Middle frontal gyrus (tissue), 1 donor: Measurements from ENCODE around the gene TRAPPC2L.
A peak's percentile ranks its signal among the peaks of the same experiment; 100 is the strongest.

Source experiments
- DNase-seq: peaks from one replicate; pipeline ENCODE4 v3.0.0-alpha.2; 2015; ENCODE audit warnings: low spot score; ENCODE audit errors: extremely low spot score

The TRAPPC2L gene

DNA sequence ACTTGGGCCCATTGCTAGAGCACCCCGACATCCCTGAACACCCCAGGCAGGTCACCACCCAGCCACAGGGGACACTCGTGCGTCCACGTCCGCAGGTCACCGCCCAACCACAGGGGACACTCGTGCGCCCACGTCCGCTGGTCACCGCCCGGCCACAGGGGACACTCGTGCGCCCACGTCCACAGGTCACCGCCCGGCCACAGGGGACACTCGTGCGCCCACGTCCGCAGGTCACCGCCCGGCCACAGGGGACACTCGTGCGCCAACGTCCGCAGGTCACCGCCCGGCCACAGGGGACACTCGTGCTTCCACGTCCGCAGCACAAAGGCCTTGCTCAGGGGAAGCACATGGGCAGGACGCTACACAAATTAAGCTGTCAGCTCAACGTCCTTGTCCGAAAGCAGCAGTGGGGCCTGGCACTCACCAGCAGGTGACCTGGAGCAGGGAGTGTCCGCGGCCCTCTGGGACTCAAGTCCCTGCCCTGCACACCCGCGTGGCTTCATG is 17.8 kb upstream of the TRAPPC2L start:
- DNase-seq: no peak

DNA sequence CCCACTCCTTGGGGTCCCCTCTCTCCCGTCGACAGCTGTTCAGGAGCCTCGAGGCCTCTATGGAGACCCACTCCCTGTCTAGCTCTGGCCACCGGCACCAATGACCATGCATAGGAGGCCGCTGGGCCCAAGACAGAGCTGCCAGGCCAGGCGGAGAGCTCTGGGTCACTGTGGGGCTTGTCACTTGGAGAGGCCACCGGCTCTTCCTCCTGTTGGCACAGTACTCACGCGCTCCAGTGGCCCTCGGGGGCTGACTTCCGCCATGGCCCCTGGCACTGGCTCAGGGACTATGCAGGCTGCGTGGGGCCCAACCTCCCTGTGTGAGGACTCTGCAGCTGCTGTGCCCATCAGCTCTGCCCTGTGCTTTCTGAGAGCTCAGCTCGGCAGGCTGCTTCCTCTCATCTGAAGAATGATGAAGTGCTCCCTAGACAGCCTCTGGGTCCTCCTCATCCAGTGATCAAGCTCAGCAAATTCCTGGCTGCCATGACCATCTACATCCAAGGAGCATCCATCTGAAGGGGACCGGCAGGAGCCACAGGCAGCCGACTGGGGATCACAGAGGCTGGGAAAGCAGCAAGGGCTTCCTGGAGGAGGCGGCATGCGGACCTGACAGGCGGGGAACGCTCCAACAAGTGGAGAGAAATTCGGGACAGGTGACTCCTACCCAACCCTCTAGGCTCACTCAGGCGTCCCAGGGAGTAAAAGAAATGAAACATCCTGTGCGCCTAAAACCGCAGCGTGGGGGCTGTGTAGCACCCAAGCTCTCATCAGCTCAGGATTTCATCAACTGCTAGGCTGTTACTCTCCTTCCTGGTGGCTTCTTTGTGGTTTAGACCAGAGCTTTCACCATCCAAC is 17.0 kb upstream of the TRAPPC2L start:
- DNase-seq: no peak

DNA sequence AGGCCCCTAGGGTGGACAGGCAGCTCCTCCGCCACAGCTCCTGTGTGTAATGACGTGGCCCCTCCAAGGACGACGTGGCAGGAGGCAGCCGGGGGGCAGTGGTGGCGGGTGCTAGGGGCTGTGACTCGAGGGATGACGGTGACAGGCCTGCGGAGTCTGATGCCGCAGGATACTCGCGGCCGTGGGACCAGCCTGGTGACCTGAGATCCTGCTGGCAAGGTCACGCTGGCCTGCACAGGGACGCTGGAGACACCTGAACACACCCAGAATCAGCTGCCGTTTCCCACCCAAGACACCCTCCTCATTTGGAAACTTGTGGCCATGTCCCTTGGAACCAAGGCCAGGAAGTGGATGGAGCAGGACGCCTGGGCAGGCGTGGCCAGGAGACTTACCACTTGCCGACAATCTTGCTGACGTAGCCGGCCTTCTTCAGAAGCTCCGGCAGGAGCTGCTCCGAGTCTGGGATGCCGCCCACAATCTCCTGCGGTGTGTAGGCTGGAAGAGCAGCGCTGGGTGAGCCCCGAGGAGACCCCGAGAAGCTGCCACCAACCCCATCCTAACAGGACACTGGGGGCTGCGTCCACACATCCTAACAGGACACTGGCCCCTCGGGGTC is 16.2 kb upstream of the TRAPPC2L start:
- DNase-seq: no peak

DNA sequence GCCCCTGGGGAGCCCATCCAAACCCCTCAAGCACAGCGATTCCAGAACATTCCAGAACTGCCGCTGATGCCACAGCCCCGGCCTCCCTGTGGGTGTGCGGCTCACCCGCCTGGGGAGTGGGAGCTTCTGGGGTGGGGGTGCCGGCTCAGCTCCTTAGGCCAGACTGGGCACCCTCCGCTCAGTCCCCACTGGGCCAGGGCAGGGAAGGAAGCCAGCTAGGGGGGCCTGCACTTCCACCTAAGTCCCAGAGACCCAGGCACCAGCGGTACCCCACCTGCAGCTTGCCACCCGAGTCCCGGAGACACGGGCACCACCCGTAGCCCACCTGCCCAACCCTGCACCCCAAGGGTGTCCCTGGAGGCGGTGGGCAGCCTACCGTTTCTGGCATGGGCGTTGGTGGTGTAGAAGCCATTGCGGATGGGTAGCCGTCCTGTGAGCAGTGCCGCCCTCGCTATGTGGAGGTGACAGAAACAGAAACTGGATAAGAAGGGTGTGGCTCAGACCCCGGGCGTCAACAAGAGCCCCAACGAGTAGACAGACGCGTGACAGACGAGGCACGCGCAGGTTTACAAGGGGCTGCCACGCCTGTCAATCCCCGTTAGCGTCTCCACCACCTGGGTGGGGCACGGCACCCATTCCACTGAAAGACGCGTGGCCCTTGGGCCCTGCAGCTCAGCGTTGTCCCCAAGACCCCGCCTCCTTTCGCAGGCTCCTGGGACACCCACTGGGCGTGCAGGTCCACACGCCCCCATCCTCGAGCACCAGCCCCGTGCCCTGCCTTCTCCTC is 15.2 kb upstream of the TRAPPC2L start:
- no peak for DNase-seq

DNA sequence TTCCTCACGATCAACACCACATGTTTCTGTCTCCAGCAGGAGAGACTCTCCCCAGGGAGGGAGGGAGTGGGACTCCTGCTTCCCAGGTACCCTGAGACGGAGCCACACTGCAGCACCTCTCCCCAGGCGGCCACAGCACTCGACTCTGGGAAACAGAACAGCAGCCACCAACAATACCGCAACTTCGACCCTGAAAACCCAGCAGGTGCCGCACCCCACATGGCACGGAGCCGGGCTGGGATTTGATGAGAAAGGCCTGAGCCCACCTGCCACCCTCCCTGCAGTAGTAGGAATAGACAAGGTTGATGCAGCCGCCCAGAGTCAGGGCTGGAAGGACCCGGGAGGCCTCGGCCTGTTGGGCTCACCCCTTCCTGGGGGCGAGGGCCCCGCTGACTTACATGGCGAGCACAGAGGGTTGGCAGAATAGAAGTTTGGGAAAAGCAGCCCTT is 14.6 kb upstream of the TRAPPC2L start:
- DNase-seq: no peak

DNA sequence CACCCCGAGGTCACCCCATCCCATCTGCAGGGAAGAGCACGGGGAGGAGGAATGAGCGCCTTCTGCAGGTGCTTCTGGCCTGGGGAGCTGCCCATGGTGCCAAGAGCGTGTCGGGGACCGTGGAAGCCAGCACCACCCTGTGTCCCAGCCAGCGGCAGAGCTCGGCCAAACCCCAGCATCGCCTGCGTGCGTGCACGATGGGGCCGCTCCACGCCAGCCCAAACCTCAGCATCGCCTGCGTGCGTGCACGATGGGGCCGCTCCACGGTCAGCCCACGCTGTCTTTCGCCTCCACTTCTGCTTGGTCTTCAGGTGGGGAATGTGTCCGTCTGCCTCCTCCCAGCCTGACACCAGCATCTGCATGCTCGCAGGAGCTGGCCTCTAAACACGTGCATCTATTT is 14.1 kb upstream of the TRAPPC2L start:
- DNase-seq: no peak

DNA sequence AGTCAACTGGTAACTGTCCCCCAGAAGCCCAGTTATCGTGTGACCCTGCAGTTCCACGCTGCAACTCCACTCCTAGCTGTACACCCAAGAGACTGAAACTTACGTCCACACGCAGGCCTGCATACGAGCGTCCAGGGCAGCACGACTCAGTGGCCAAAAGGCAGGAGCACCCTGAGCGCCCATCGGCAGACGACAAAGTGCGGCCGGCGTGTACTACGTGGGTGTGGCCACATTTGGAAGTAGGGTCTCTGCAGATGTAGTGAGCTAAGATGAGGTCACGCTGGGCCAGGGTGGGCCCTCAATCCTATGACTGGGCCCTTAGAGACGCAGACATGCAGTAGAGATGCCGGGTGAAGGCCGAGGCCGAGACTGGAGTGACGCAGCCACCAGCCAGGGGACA is 13.7 kb upstream of the TRAPPC2L start:
- no peak for DNase-seq

DNA sequence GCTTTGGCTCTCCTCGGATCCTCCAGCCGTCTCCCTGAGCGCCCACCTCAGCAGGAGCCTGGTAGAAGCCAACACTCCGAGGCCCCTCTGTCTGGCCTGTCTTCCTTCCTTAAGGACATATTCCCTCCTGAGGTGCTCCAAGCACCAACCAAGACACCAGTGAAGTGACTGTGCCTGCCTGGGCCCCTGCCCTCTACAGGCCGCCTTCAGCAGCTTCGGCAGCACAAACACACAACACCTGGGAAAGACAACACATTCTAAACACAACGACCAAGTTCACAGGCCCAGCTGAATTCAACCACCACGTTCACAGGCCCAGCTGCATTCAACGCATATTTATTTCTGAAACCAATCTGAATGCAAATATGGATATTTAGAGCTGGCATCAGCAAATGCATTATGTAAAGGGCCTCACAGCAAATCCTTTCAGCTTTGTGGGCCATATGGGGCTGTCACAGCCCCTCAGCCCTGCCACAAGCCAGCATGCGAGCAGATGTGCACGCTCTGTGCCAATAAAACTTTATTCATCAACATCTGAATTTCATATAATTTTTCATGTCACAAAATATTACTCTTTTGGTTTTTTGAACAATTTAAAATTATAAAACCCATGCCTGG is 12.4 kb upstream of the TRAPPC2L start:
- no peak for DNase-seq

DNA sequence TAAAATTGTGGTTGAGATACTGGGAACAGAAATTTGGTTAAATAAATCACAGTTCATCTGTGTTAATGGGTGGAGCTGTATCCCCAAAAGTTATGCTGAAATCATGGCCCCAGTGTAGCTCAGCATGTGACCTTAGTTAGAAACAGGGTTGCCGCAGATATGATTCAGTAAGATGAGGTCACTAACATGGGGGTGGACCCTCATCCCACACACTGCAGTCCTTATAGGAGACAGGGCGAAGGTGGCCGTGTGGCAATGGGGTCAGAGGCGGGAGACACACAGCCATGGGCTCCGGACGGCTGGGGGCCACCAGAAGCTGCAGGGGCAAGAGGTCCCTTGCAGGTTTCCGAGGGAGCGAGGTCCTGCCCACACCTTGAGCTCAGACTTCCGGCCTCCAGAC is 10.8 kb upstream of the TRAPPC2L start:
- DNase-seq: no peak

DNA sequence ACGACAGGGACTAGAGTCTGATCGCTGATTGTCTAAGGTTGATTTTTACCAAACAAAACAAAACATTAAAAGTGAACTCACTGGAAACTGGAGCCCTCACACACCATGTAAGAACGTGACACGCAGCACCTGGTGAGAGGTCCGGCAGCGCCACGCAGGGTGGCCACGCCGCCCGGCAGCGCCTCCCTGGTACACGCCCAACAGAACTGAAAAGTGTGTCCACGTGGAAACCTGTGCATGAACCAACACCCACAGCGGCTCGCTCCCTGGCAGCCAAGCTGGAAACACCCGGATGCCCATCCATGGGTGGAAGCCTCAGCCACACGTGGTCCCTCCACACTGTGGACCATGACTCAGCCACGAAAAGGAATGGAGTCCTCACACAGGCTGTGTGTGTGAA is 9.3 kb upstream of the TRAPPC2L start:
- no peak for DNase-seq

DNA sequence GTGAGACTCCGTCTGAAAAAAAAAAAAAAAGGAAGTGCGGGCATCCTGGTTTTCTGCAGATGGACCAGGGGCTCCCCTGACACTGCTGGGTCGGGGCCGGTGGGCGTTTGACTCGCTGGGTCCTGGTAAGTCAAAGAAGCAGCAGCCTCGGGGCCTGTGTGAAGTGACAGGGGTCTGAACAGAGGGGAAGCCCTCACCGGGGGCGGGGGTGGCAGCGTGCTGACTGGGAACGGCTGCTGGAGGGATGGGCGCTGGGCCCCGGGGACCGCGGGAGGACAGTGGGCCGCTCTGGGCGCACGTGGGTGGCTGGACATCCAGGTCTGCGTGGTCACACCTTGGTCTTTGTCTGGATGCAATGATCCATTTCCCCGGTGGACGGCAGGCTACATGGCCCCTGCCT is 8.4 kb upstream of the TRAPPC2L start:
- no peak for DNase-seq

DNA sequence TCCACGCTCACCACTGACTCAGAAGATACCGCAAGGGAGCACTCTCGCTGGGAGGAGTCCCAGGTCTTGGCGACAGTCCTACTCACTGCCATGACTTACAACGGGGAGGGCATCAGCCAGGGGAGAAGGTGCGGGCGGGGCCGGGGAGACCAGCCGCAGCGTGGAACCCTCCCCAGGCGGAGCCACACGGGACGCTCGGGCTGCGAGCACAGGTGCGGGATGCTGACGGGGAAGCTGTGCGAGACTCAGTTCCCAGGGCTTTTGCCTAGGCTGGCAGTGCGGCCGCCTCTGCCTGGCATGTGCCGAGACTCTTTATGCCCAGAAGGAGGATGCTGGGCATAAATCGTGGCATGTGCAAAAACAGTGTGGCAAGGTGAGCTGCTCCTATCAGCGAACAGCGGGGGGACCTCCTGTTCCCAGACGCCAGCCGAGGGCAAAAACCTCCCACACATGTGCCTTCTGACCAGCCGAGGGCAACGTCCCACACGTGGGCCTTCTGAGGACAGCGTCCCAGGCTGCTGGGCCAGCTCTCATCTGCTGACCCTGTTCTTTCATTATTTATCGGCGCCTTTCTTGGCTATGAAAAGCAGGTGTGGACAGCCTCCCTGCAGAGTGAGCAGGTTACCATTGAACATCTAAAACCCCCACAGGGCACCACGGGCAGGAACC is 6.3 kb upstream of the TRAPPC2L start:
- DNase-seq: no peak

DNA sequence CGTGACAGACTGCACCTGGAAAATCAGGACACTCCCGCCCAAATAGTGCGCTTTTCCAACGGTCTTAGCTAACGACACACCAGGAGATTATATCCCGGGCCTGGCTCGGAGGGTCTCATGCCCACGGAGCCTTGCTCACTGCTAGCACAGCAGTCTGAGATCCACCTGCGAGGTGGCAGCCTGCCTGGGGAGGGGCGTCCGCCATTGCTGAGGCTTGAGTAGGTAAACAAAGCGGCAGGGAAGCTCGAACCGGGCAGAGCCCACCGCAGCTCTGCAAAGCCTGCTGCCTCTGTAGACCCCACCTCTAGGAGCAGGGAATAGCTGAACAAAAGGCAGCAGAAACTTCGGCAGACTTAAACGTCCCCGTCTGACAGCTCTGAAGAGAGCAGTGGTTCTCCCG is 5.3 kb upstream of the TRAPPC2L start:
- no peak for DNase-seq

DNA sequence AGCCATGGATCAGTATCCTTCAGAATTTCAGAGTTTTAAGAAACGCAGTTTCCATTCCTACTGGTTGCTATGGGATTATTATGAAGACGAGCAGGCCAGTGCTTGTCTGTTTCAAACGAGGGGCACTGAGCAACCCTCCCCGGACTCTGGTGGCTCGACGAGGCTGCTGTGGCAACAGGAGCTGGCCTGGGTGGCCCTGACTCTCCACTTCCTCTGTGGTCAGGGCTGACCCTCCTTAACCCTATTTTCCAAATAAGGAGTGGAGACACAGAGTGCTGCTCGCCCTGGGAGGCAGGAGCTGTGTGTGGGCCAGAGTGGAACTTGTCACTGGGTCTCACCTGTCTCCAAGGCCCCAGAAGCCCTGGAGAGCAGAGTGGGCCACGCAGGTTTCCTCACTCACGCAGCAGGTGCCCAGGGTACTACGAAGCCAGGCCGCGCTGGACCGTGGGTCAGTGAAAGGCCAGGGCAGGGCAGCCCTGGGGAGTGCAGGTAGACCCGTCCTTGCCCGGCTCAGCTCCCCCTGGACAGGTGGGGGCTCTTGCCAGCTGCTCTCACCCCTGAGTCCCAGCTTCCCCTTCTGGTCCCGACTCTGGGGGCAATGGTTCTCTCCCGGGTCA is 3.5 kb upstream of the TRAPPC2L start:
- DNase-seq: no peak

DNA sequence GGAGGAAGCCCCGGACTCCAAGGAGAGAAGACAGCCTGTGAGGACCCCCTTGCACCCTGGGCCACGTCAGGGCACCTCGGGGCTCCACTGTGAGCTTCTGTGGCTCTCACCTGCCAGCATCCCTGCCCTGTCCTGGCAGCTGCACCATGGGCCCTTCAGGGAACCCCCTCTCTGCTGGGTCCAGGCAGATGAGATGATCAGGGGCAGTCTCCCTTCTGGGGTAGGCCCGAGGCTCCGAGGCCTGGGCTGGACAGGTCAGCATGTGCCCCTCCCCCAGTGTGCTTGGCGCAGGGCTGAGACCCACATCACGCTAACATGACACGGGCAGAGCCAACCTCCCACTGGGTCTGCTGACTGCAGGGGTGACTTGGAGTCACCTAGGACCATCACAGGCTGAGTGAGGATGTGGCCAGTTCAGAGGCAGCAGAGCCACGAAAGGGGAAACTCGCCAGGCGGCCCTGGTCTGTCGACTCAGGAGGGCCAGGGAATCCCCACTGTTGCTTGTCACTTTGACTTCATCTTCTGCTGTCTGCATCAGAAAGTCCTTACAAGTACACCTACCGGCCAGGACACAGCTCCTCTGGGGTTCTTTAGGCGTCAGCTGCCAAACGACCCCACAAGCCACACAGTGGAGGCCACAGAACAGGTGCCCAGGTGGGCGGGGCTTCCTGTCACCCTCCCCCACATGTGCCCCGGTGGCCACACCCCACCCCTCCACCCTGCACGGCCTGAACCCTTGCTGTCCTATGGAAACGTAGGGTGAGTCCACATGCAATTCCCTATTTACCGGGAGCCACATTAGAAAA is 2.4 kb upstream of the TRAPPC2L start:
- no peak for DNase-seq

DNA sequence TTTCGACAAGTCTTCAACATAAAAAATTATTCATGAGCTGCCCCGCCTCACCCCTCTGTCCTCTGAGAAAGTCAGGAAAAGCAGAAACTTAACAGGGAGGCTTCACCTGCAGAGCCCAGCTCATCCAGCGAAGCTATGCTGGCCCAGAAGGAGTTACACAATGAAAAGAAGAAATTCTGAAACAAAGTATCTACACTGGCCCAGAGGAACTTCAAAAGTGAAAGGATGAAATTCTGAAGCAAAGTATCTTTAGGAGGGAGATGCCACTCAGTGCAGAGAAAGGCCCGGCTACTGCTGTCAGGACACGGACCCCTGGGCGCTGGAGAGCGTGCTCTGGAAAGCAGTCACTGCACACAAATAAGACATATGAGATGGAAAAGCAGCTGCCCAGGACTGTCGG is 1.8 kb upstream of the TRAPPC2L start:
- no peak for DNase-seq

DNA sequence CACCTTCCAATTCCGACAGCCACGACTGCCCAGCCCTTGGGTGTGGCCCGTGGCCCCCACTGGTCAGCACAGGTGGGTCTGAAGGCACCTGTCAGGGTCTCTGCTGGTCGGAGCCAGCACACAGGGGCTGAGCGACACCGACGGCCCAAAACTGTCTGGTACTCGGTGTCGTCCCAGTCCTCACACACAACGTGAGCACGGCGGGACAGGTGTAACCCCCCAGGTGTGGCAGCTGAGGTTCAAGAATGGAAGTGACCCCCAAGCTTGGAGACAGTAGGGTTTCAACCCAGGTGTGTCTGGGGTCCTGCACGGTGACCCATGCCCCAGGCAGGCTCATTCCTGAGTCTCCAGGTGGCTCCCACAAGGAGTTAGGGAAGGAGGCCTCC is 1.2 kb upstream of the TRAPPC2L start:
- no peak for DNase-seq

DNA sequence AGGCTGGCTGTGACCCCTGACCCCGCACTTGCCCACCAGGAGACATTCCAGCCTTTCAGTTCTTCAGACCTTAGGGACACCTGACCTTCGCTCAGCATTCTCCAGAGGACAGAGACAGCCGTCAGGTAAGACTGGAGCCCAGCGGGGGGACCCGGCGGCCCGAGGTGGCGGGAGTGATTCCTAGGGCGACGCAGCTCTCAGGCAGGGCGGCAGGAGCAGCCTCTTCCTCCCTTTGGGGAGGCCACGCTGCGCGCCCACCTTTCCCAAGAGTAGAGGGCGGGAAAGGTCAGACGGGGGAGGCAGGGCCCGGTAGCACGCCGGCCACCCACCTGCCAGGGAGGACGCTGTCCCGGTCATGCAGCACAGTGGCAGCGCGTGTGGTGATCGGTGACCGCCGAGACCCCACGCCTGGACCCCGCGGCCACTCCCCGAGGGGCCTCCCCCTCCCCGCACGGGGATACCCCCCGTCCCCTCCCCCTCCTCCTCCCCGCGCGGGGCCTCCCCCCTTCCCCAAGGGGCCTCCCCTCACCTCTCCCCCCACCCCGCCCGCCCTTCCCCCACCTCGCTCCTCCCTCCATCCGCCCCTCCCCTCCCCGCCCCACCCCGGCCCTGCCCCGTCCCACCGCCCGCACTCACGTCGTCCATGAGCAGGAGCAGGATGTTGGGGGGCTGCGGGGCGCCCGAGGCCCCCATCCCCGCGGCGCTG is 652 bp upstream of the TRAPPC2L start:
- DNase-seq: no peak

DNA sequence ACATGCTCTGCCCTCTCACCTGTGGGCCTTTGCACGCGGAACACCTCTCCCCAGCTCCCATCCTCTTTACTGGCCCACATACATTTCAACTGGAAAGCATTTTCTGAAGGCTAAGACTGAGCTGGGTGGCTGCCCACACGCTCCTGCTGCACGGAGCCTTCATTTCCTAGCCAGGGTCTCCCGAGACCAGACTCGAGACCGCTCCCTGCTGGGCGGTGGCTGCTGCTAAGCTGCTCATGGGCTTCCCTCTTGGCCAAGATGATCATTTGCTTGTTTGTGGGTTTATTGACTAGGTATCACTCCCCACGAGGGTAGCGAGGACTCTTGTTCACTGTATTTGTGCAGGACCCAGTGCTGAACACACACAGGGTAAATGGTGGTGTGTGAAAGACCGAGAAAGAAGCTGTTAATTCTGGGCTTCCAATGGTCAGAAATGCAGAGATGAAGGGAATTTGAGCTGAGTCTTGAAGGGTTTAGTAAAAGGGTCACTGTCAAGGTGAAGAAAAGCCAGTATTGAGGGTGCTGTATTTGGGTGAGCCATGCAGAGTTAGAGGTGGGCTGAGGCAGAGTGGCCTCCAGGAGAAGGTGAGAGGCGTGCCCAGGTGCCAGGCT is 907 bp downstream of the TRAPPC2L start:
- DNase-seq: peak; percentile 65
